HepG2 (cell line): ENCODE data around the gene STAT6. TPM values are rescaled to one million over a fixed set of nuclear protein-coding genes. Genes with fewer than 3 reads are reported as not detected.

Experiments
- BCL6 ChIP-seq: IDR thresholded peaks from 2 replicates; pipeline ENCODE4 v1.6.1; 2016; ENCODE audit warnings: missing genetic modification reagents, missing compliant biosample characterization
- DRAP1 ChIP-seq: IDR thresholded peaks from 2 replicates; pipeline ENCODE4 v1.6.1; 2016; ENCODE audit warnings: missing genetic modification reagents, missing compliant biosample characterization
- MTA3 ChIP-seq: sonication (generic); formaldehyde crosslinking; IDR thresholded peaks from 2 replicates; pipeline ENCODE4 v1.4.0; 2020; ENCODE audit warnings: missing genetic modification reagents
- REPIN1 ChIP-seq: sonication (generic); formaldehyde crosslinking; IDR thresholded peaks from 2 replicates; pipeline ENCODE4 v1.8.0; 2022; ENCODE audit warnings: missing genetic modification reagents, low read depth, mild to moderate bottlenecking, borderline replicate concordance
- SUZ12 ChIP-seq: fragments of 150-350 bp; IDR thresholded peaks from 2 replicates; pipeline ENCODE4 v1.6.1; 2014; ENCODE audit warnings: low read depth, low read length
- ZNF20 ChIP-seq: sonication (generic); formaldehyde crosslinking; IDR thresholded peaks from 2 replicates; pipeline ENCODE4 v1.4.0; 2020; ENCODE audit warnings: mild to moderate bottlenecking, moderate library complexity, missing genetic modification reagents
- ZNF431 ChIP-seq: sonication (generic); formaldehyde crosslinking; IDR thresholded peaks from 2 replicates; pipeline ENCODE4 v1.9.0; 2022; ENCODE audit warnings: missing genetic modification reagents, low read depth, mild to moderate bottlenecking, borderline replicate concordance
- ZNF552 ChIP-seq: sonication (generic); formaldehyde crosslinking; IDR thresholded peaks from 2 replicates; pipeline ENCODE4 v1.9.0; 2022; ENCODE audit warnings: missing genetic modification reagents, mild to moderate bottlenecking, borderline replicate concordance
- ZNF564 ChIP-seq: sonication (generic); formaldehyde crosslinking; IDR thresholded peaks from 2 replicates; pipeline ENCODE4 v1.8.1; 2023; ENCODE audit warnings: mild to moderate bottlenecking, missing genetic modification reagents
- ZNF878 ChIP-seq: sonication (generic); formaldehyde crosslinking; IDR thresholded peaks from 2 replicates; pipeline ENCODE4 v1.8.1; 2023; ENCODE audit warnings: mild to moderate bottlenecking, missing genetic modification reagents, moderate library complexity
- polyA plus RNA-seq, 8 experiments: library from polyadenylated mRNA; depleted of rRNA in 3 of 8; stranded (reverse) in 7 of 8; unstranded in 1 of 8; fragments of >200 nt; fragmentation: Illumina TruSeq in 4 of 8; extraction: Trizol in 4 of 8; gene quantifications; 2 replicates each; pipeline versions ENCODE4 v1.2.1 to v1.2.3, GENCODE V29; 2011 to 2016; ENCODE audit warnings: low read depth in 4 of 8, missing spikeins in 1 of 8, mixed read lengths in 1 of 8; ENCODE audit not compliant: insufficient read depth in 1 of 8
- total RNA-seq, 5 experiments: library from RNA; depleted of rRNA; stranded (reverse); fragments of >200 nt; fragmentation: Illumina TruSeq; extraction: Trizol; gene quantifications; 2 replicates each; pipeline ENCODE4 v1.2.3, GENCODE V29; 2016; ENCODE audit warnings: low read depth in 1 of 5
- TF ChIP-seq, protein P1 (sequence below): sonication (generic); formaldehyde crosslinking; IDR thresholded peaks from 2 replicates; pipeline ENCODE4 v1.4.0; 2020; ENCODE audit warnings: missing genetic modification reagents
- TF ChIP-seq, protein P2 (sequence below): sonication (generic); formaldehyde crosslinking; IDR thresholded peaks from 2 replicates; pipeline ENCODE4 v1.4.0; 2020; ENCODE audit warnings: mild to moderate bottlenecking, missing genetic modification reagents
- TF ChIP-seq, protein P3 (sequence below): sonication (generic); formaldehyde crosslinking; IDR thresholded peaks from 2 replicates; pipeline ENCODE4 v1.8.0; 2022; ENCODE audit warnings: mild to moderate bottlenecking, missing genetic modification reagents; ENCODE audit not compliant: insufficient replicate concordance
- TF ChIP-seq, protein P4 (sequence below): sonication (generic); formaldehyde crosslinking; IDR thresholded peaks from 2 replicates; pipeline ENCODE4 v1.9.0; 2022; ENCODE audit warnings: missing genetic modification reagents, mild to moderate bottlenecking, borderline replicate concordance
- TF ChIP-seq, protein P5 (sequence below): sonication (generic); formaldehyde crosslinking; IDR thresholded peaks from 2 replicates; pipeline ENCODE4 v1.4.0; 2020; ENCODE audit warnings: missing genetic modification reagents
- TF ChIP-seq, protein P6 (sequence below): sonication (generic); formaldehyde crosslinking; IDR thresholded peaks from 2 replicates; pipeline ENCODE4 v1.8.0; 2022; ENCODE audit warnings: missing genetic modification reagents, low read depth, mild to moderate bottlenecking, borderline replicate concordance

The STAT6 gene
- total and polyA plus RNA-seq, 2 of the 13 experiments (the other 11 are each of a cell fraction or from before 2014, with no cell fraction given): 28.0 to 62.2 TPM

GRCh38 chr12:57088354-57089270 is 22.6 kb downstream of the STAT6 start, which contains the start of gene NAB2 (continued):
- TF ChIP-seq, protein P1, sequence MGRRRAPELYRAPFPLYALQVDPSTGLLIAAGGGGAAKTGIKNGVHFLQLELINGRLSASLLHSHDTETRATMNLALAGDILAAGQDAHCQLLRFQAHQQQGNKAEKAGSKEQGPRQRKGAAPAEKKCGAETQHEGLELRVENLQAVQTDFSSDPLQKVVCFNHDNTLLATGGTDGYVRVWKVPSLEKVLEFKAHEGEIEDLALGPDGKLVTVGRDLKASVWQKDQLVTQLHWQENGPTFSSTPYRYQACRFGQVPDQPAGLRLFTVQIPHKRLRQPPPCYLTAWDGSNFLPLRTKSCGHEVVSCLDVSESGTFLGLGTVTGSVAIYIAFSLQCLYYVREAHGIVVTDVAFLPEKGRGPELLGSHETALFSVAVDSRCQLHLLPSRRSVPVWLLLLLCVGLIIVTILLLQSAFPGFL (CRISPR knock-in tag): no peak
- TF ChIP-seq ZNF431 (CRISPR knock-in tag): peak; percentile 72; the same call in 1 of the 2 replicates
- TF ChIP-seq, protein P2, sequence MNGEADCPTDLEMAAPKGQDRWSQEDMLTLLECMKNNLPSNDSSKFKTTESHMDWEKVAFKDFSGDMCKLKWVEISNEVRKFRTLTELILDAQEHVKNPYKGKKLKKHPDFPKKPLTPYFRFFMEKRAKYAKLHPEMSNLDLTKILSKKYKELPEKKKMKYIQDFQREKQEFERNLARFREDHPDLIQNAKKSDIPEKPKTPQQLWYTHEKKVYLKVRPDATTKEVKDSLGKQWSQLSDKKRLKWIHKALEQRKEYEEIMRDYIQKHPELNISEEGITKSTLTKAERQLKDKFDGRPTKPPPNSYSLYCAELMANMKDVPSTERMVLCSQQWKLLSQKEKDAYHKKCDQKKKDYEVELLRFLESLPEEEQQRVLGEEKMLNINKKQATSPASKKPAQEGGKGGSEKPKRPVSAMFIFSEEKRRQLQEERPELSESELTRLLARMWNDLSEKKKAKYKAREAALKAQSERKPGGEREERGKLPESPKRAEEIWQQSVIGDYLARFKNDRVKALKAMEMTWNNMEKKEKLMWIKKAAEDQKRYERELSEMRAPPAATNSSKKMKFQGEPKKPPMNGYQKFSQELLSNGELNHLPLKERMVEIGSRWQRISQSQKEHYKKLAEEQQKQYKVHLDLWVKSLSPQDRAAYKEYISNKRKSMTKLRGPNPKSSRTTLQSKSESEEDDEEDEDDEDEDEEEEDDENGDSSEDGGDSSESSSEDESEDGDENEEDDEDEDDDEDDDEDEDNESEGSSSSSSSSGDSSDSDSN (CRISPR knock-in tag): peak; percentile 60; the same call in 1 of the 2 replicates
- no peak for TF ChIP-seq ZNF20
- no peak for TF ChIP-seq MTA3 (CRISPR knock-in tag)
- TF ChIP-seq, protein P3, sequence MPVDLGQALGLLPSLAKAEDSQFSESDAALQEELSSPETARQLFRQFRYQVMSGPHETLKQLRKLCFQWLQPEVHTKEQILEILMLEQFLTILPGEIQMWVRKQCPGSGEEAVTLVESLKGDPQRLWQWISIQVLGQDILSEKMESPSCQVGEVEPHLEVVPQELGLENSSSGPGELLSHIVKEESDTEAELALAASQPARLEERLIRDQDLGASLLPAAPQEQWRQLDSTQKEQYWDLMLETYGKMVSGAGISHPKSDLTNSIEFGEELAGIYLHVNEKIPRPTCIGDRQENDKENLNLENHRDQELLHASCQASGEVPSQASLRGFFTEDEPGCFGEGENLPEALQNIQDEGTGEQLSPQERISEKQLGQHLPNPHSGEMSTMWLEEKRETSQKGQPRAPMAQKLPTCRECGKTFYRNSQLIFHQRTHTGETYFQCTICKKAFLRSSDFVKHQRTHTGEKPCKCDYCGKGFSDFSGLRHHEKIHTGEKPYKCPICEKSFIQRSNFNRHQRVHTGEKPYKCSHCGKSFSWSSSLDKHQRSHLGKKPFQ (CRISPR knock-in tag): peak; percentile 49
- peak; percentile 48; the same call in 1 of the 2 replicates for TF ChIP-seq DRAP1 (CRISPR knock-in tag)
- no peak for TF ChIP-seq REPIN1 (CRISPR knock-in tag)
- no peak for TF ChIP-seq SUZ12
- TF ChIP-seq ZNF878: no peak; the same call in 1 of the 2 replicates
- TF ChIP-seq BCL6: peak; percentile 40; the same call in 1 of the 2 replicates
- TF ChIP-seq, protein P4, sequence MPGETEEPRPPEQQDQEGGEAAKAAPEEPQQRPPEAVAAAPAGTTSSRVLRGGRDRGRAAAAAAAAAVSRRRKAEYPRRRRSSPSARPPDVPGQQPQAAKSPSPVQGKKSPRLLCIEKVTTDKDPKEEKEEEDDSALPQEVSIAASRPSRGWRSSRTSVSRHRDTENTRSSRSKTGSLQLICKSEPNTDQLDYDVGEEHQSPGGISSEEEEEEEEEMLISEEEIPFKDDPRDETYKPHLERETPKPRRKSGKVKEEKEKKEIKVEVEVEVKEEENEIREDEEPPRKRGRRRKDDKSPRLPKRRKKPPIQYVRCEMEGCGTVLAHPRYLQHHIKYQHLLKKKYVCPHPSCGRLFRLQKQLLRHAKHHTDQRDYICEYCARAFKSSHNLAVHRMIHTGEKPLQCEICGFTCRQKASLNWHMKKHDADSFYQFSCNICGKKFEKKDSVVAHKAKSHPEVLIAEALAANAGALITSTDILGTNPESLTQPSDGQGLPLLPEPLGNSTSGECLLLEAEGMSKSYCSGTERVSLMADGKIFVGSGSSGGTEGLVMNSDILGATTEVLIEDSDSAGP (CRISPR knock-in tag): peak; percentile 71
- TF ChIP-seq, protein P5, sequence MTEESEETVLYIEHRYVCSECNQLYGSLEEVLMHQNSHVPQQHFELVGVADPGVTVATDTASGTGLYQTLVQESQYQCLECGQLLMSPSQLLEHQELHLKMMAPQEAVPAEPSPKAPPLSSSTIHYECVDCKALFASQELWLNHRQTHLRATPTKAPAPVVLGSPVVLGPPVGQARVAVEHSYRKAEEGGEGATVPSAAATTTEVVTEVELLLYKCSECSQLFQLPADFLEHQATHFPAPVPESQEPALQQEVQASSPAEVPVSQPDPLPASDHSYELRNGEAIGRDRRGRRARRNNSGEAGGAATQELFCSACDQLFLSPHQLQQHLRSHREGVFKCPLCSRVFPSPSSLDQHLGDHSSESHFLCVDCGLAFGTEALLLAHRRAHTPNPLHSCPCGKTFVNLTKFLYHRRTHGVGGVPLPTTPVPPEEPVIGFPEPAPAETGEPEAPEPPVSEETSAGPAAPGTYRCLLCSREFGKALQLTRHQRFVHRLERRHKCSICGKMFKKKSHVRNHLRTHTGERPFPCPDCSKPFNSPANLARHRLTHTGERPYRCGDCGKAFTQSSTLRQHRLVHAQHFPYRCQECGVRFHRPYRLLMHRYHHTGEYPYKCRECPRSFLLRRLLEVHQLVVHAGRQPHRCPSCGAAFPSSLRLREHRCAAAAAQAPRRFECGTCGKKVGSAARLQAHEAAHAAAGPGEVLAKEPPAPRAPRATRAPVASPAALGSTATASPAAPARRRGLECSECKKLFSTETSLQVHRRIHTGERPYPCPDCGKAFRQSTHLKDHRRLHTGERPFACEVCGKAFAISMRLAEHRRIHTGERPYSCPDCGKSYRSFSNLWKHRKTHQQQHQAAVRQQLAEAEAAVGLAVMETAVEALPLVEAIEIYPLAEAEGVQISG (CRISPR knock-in tag): peak; percentile 66; the same call in 1 of the 2 replicates
- peak; percentile 57; the same call in 1 of the 2 replicates for TF ChIP-seq ZNF552 (CRISPR knock-in tag)
- no peak for TF ChIP-seq ZNF564 (CRISPR knock-in tag)
- TF ChIP-seq, protein P6, sequence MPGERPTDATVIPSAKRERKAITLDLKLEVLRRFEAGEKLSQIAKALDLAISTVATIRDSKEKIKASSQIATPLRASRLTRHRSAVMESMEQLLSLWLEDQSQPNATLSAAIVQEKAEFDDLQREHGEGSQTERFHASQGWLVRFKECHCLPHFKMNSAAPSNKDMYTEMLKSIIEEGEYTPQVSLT (CRISPR knock-in tag): no peak
